ENCODE results near the gene TAC4. TPM values are rescaled to one million over a fixed set of nuclear protein-coding genes. Genes with fewer than 3 reads are reported as not detected.

Gene TAC4
- total and polyA plus RNA-seq, 2 of the 13 experiments (the other 11 are each of a cell fraction or from before 2014, with no cell fraction given) = not detected

- TF ChIP-seq SCMH1 (CRISPR knock-in tag; IDR thresholded peaks at IDR 0.05; ENCODE audit: borderline replicate concordance) = no peak
- TF ChIP-seq ARID2 (CRISPR knock-in tag; IDR thresholded peaks at IDR 0.05; ENCODE audit: borderline replicate concordance) = no peak
- TF ChIP-seq ZNF569 (CRISPR knock-in tag; IDR thresholded peaks at IDR 0.05; ENCODE audit: borderline replicate concordance) = no peak
- TF ChIP-seq MXI1 (IDR thresholded peaks at IDR 0.05; ENCODE audit: borderline replicate concordance, low read depth, low read length) = peak; percentile 34; the same call in 1 of the 3 replicates
- TF ChIP-seq PRDM10 (CRISPR knock-in tag; IDR thresholded peaks at IDR 0.05; ENCODE audit: low read depth) = no peak
- no peak for TF ChIP-seq PAWR (CRISPR knock-in tag; IDR thresholded peaks at IDR 0.05; ENCODE audit: borderline replicate concordance)
- TF ChIP-seq ZNF501 (CRISPR knock-in tag; IDR thresholded peaks at IDR 0.05) = peak; percentile 96
- no peak for TF ChIP-seq SIX1 (CRISPR knock-in tag; IDR thresholded peaks at IDR 0.05; ENCODE audit: borderline replicate concordance)
- no peak for TF ChIP-seq ZNF597 (CRISPR knock-in tag; IDR thresholded peaks at IDR 0.05)
- no peak for TF ChIP-seq CAMTA2 (CRISPR knock-in tag; IDR thresholded peaks at IDR 0.05; ENCODE audit: borderline replicate concordance)
- no peak for TF ChIP-seq TGIF2 (CRISPR knock-in tag; IDR thresholded peaks at IDR 0.05)
- peak in 1 of 2 experiments; percentile 64; a peak in 1 of 4 replicates for TF ChIP-seq KLF16 (CRISPR knock-in tag; IDR thresholded peaks at IDR 0.05)
- TF ChIP-seq NKX3-1 (CRISPR knock-in tag; IDR thresholded peaks at IDR 0.05) = no peak
- TF ChIP-seq SP5 (CRISPR knock-in tag; IDR thresholded peaks at IDR 0.05; ENCODE audit: borderline replicate concordance, low read depth) = peak; percentile 99
- TF ChIP-seq HOXA7 (CRISPR knock-in tag; IDR thresholded peaks at IDR 0.05) = no peak
- TF ChIP-seq ZNF451 (CRISPR knock-in tag; IDR thresholded peaks at IDR 0.05) = no peak
- TF ChIP-seq ZNF879 (CRISPR knock-in tag; IDR thresholded peaks at IDR 0.05) = no peak
- TF ChIP-seq ZNF333 (CRISPR knock-in tag; IDR thresholded peaks at IDR 0.05; ENCODE audit: borderline replicate concordance) = no peak
- TF ChIP-seq GRHL1 (CRISPR knock-in tag; conservative IDR thresholded peaks at IDR 0.05) = no peak
- no peak for TF ChIP-seq USF2 (IDR thresholded peaks at IDR 0.05; ENCODE audit: low read depth, low read length)
- TF ChIP-seq USF2 (CRISPR knock-in tag; IDR thresholded peaks at IDR 0.05; ENCODE audit: borderline replicate concordance) = no peak; the same call in 1 of the 2 replicates
- peak; percentile 51; the same call in 1 of the 2 replicates for TF ChIP-seq ZNF329 (CRISPR knock-in tag; IDR thresholded peaks at IDR 0.05; ENCODE audit: low read depth)
Measured at GRCh38 chr17:49887086-49887743, 39.3 kb upstream of the TAC4 start (continued).

Measured in HepG2 (cell line).